ENCODE data around the gene KSR2. TPM values are rescaled to one million over a fixed set of nuclear protein-coding genes. Genes with fewer than 3 reads are reported as not detected.

KSR2 gene
- total RNA-seq, 1 donor: under 0.01 TPM

DNA sequence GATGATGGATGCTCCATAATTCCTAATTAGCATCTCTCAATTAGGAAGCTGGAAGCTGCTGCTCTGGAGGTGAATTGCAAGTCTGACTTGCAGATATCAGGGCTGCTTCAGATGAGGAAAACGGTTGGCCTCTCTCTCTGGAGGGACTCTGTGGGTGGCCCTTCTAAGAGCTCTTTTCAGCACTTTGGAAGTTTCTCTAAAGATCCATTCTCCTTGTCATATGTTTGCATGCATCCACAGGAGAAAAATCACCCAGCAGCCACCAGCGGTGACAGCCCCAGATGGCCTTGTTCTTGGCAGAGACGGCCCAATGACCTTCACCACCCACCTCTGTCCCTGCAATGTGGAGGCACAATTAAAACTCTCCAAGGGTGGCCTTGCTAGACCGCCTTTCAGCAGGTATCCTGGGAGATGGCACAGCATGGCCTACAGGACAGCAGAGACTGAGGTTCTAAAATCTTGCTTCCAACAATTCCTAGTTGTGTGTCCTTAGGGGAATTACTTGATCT lies 42.3 kb downstream of the KSR2 start:
- Histone ChIP-seq H3K36me3 (ENCODE audit: insufficient read depth, low read length) (no peaks in the 10 kb centered on the region), H3K27ac (ENCODE audit: low read depth, low read length) (no peak overlapping the region), H3K4me2 (ENCODE audit: insufficient read depth, low read length) (no peak overlapping the region), H3K4me3 (ENCODE audit: insufficient read depth, low read length) (no peak overlapping the region), H3K9me3 (ENCODE audit: low read depth, low read length) (no peaks in the 10 kb centered on the region), H3K79me2 (ENCODE audit: insufficient read depth, low read length) (no peaks in the 10 kb centered on the region), H3K27me3 (ENCODE audit: insufficient read depth, low read length) (no peaks in the 10 kb centered on the region), H4K20me1 (ENCODE audit: insufficient read depth, low read length) (no peaks in the 10 kb centered on the region), H2AFZ (ENCODE audit: low read length) (no peak overlapping the region), H3K4me1 (ENCODE audit: insufficient read depth, low read length) (no peaks in the 10 kb centered on the region)
- no peak for DNase-seq (ENCODE audit: insufficient read length, low spot score, missing footprints)
- TF ChIP-seq, protein P1, sequence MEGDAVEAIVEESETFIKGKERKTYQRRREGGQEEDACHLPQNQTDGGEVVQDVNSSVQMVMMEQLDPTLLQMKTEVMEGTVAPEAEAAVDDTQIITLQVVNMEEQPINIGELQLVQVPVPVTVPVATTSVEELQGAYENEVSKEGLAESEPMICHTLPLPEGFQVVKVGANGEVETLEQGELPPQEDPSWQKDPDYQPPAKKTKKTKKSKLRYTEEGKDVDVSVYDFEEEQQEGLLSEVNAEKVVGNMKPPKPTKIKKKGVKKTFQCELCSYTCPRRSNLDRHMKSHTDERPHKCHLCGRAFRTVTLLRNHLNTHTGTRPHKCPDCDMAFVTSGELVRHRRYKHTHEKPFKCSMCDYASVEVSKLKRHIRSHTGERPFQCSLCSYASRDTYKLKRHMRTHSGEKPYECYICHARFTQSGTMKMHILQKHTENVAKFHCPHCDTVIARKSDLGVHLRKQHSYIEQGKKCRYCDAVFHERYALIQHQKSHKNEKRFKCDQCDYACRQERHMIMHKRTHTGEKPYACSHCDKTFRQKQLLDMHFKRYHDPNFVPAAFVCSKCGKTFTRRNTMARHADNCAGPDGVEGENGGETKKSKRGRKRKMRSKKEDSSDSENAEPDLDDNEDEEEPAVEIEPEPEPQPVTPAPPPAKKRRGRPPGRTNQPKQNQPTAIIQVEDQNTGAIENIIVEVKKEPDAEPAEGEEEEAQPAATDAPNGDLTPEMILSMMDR (IDR thresholded peaks at IDR 0.05; ENCODE audit: extremely low read depth, low read depth, low read length): no peak

DNA sequence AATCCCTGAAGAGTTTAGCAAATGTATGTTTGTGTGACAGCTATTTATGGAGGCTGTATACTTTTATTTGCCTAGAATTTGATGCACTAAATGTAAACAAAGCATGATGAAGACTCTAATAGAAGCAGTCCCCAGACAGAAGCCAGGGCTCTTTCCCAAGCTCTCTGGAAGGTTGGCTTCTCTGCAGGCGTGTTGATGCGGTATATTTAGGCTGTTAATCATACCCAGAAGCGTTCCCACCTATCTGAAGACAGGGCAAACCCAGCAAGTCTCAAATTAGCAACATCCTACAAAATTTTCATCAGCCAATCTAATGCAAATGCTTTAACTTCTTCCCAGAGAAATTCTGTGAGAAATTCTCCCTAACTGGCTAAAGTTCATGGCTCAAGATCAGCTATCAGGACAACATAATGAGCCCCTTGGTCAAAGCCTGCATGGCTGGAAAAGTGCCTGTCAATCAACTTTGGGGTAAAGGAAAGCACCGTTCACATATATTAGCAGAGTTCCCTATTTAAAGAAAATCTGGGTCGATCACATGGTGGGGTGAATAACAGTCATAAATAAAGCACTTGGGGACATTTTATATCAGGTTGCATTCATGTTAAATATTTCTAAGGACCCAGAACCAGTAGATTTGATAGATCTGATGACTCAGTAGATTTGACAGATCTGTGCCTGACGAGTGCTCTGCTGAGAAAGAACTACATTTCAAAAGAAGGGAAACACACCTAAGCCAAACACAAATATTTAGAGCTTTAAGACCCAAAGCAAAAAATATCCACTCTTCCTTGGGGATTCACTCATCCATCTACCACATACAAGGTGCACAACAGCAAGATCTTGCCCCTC lies 46.6 kb downstream of the KSR2 start:
- Histone ChIP-seq H4K20me1 (ENCODE audit: insufficient read depth, low read length) (no peaks in the 10 kb centered on the region), H3K27ac (ENCODE audit: low read depth, low read length) (no peak overlapping the region)
- TF ChIP-seq, protein P1 (IDR thresholded peaks at IDR 0.05; ENCODE audit: extremely low read depth, low read depth, low read length): no peak

DNA sequence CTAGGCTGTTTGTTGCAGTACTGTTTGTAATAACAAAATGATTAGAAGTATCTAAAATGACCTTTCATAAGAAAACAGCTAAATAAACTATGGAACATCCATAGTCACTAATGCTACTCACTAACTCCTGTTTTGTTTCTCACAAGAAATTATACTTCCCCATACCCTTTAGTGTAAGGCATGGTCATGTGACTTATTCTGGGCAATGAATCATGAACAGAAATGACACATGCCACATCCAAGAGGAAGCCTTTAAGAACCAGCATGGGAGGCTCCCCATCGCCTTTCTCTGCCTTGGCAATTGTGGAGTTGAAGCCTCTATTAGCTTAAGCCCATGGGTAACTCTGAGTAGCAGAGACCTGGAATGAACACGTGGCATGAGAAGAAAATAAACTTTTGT lies 49.3 kb downstream of the KSR2 start:
- Histone ChIP-seq H3K27ac (ENCODE audit: low read depth, low read length) (no peak overlapping the region), H3K4me1 (ENCODE audit: insufficient read depth, low read length) (no peaks in the 10 kb centered on the region), H3K27me3 (ENCODE audit: insufficient read depth, low read length) (no peaks in the 10 kb centered on the region), H3K79me2 (ENCODE audit: insufficient read depth, low read length) (no peaks in the 10 kb centered on the region), H3K9me3 (ENCODE audit: low read depth, low read length) (no peaks in the 10 kb centered on the region), H2AFZ (ENCODE audit: low read length) (no peak overlapping the region), H3K36me3 (ENCODE audit: insufficient read depth, low read length) (no peaks in the 10 kb centered on the region), H3K4me2 (ENCODE audit: insufficient read depth, low read length) (no peak overlapping the region), H3K4me3 (ENCODE audit: insufficient read depth, low read length) (no peak overlapping the region), H4K20me1 (ENCODE audit: insufficient read depth, low read length) (no peaks in the 10 kb centered on the region)
- DNase-seq (ENCODE audit: insufficient read length, low spot score, missing footprints): no peak
- TF ChIP-seq, protein P1 (IDR thresholded peaks at IDR 0.05; ENCODE audit: extremely low read depth, low read depth, low read length): no peak

More for the DNA sequence above, 46.6 kb downstream of the KSR2 start:
- Histone ChIP-seq H2AFZ (ENCODE audit: low read length) (no peak overlapping the region), H3K4me3 (ENCODE audit: insufficient read depth, low read length) (no peak overlapping the region), H3K27me3 (ENCODE audit: insufficient read depth, low read length) (no peaks in the 10 kb centered on the region), H3K36me3 (ENCODE audit: insufficient read depth, low read length) (no peaks in the 10 kb centered on the region), H3K9me3 (ENCODE audit: low read depth, low read length) (no peaks in the 10 kb centered on the region), H3K4me2 (ENCODE audit: insufficient read depth, low read length) (no peak overlapping the region), H3K4me1 (ENCODE audit: insufficient read depth, low read length) (no peaks in the 10 kb centered on the region), H3K79me2 (ENCODE audit: insufficient read depth, low read length) (no peaks in the 10 kb centered on the region)
- DNase-seq (ENCODE audit: insufficient read length, low spot score, missing footprints): no peak

DNA sequence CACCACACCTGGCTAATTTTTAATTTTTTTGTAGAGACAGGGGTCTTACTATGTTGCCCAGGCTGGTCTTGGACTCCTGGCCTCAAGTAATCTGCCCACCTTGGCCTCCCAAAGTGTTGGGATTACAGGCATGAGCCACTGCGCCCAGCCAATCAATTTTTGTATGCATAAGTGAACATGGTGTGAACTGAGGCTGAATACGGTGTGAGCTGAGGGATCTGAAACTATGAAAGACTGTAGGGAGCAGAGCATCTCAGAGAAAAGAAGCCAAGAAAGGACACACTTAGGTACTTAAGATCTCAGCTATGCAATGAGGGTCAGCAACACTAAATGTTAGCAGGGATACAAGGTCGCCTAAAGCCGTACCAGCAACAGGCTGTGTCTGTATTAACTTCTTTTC lies 54.1 kb downstream of the KSR2 start:
- Histone ChIP-seq H3K36me3 (ENCODE audit: insufficient read depth, low read length) (no peaks in the 10 kb centered on the region), H3K79me2 (ENCODE audit: insufficient read depth, low read length) (no peaks in the 10 kb centered on the region), H2AFZ (ENCODE audit: low read length) (no peak overlapping the region), H3K4me1 (ENCODE audit: insufficient read depth, low read length) (no peaks in the 10 kb centered on the region), H4K20me1 (ENCODE audit: insufficient read depth, low read length) (no peaks in the 10 kb centered on the region), H3K4me2 (ENCODE audit: insufficient read depth, low read length) (no peak overlapping the region), H3K9me3 (ENCODE audit: low read depth, low read length) (no peaks in the 10 kb centered on the region), H3K27ac (ENCODE audit: low read depth, low read length) (no peak overlapping the region), H3K4me3 (ENCODE audit: insufficient read depth, low read length) (no peak overlapping the region), H3K27me3 (ENCODE audit: insufficient read depth, low read length) (no peaks in the 10 kb centered on the region)
- TF ChIP-seq, protein P1 (IDR thresholded peaks at IDR 0.05; ENCODE audit: extremely low read depth, low read depth, low read length): no peak
- DNase-seq (ENCODE audit: insufficient read length, low spot score, missing footprints): no peak

Measured in osteoblast (primary cell).